IMR-90 (cell line): Measurements from ENCODE around the gene SLC26A11. TPM values are rescaled to one million over a fixed set of nuclear protein-coding genes. Genes with fewer than 3 reads are reported as not detected.

Experiments used
- ATAC-seq: fragments of 200-7000 bp; cut with Tn5 transposase; 2 replicates; pipeline ENCODE4 v1.9.1; 2020; ENCODE audit warnings: low read depth, mild to moderate bottlenecking, moderate library complexity
- BruUV-seq: library from RNA; stranded (reverse); fragments of 400-500 nt; replicated peaks from 2 replicates; lab custom pipeline; 2021; lab: Mats Ljungman, UMichigan
- CTCF ChIA-PET: fragments of 300-600 bp; formaldehyde crosslinking; extraction: SDS; loops from one replicate; lab custom pipeline; 2021; ENCODE audit warnings: antibody characterized with exemption; lab: Yijun Ruan, JAX
- POLR2A ChIA-PET: fragments of 300-600 bp; sonication (Branson Sonifier 250); formaldehyde crosslinking; loops from one replicate; lab custom pipeline; 2022; ENCODE audit warnings: antibody characterized with exemption; ENCODE audit not compliant: unreplicated experiment; lab: Charles Lee
- DNase-seq: peaks from one replicate; pipeline ENCODE4 v3.0.0; 2013
- H2AFZ ChIP-seq: replicated peaks from 2 replicates; pipeline ENCODE3; 2013; ENCODE audit warnings: low read length, mild to moderate bottlenecking; ENCODE audit not compliant: poor library complexity
- H2AK5ac ChIP-seq: 2 replicates; pipeline ENCODE4 v1.6.1; 2013; ENCODE audit warnings: low read depth, low read length, inconsistent platforms
- H2AK9ac ChIP-seq: replicated peaks from 2 replicates; pipeline ENCODE3; 2013; ENCODE audit warnings: mild to moderate bottlenecking, low read depth, low read length, moderate library complexity; ENCODE audit not compliant: poor library complexity
- H2BK120ac ChIP-seq: 2 replicates; pipeline ENCODE4 v1.6.1; 2013; ENCODE audit warnings: low read depth, low read length, inconsistent platforms
- H2BK15ac ChIP-seq: 3 replicates; pipeline ENCODE4 v1.6.1; 2013; ENCODE audit warnings: low read depth, low read length, inconsistent platforms
- H2BK20ac ChIP-seq: 2 replicates; pipeline ENCODE4 v1.6.1; 2013; ENCODE audit warnings: low read depth, mild to moderate bottlenecking, inconsistent platforms, low read length, moderate library complexity
- H2BK5ac ChIP-seq: 2 replicates; pipeline ENCODE4 v1.6.1; 2013; ENCODE audit warnings: mild to moderate bottlenecking, low read depth, low read length, inconsistent platforms; ENCODE audit not compliant: poor library complexity, severe bottlenecking
- H3K14ac ChIP-seq: replicated peaks from 2 replicates; pipeline ENCODE4 v1.6.1; 2013; ENCODE audit warnings: low read depth, low read length, inconsistent platforms
- H3K18ac ChIP-seq: 2 replicates; pipeline ENCODE4 v1.6.1; 2013; ENCODE audit warnings: low read depth, low read length, control low read depth
- H3K23ac ChIP-seq: 2 replicates; pipeline ENCODE4 v1.6.1; 2013; ENCODE audit warnings: low read depth, low read length, inconsistent platforms
- H3K27ac ChIP-seq: 2 replicates; pipeline ENCODE4 v1.5.1; 2013; ENCODE audit warnings: mild to moderate bottlenecking, control low read depth, low read length; ENCODE audit not compliant: insufficient read depth
- H3K27me3 ChIP-seq: 2 replicates; pipeline ENCODE4 v1.6.1; 2013; ENCODE audit warnings: low read length; ENCODE audit not compliant: control insufficient read depth, insufficient read depth
- H3K36me3 ChIP-seq: 2 replicates; pipeline ENCODE4 v1.6.1; 2013; ENCODE audit warnings: low read length, mixed read lengths; ENCODE audit not compliant: control insufficient read depth, insufficient read depth
- H3K4ac ChIP-seq: 2 replicates; pipeline ENCODE4 v1.6.1; 2013; ENCODE audit warnings: low read depth, low read length, inconsistent platforms
- H3K4me1 ChIP-seq: 2 replicates; pipeline ENCODE4 v1.6.1; 2013; ENCODE audit warnings: low read length, mixed read lengths; ENCODE audit not compliant: control insufficient read depth, insufficient read depth
- H3K4me2 ChIP-seq: 2 replicates; pipeline ENCODE4 v1.6.1; 2013; ENCODE audit warnings: low read depth, mild to moderate bottlenecking, control low read depth, low read length, moderate library complexity
- H3K4me3 ChIP-seq: 2 replicates; pipeline ENCODE4 v1.5.1; 2013; ENCODE audit warnings: low read depth, mild to moderate bottlenecking, control low read depth, low read length, moderate library complexity; ENCODE audit not compliant: insufficient read depth
- H3K56ac ChIP-seq: 2 replicates; pipeline ENCODE4 v1.6.1; 2013; ENCODE audit warnings: low read length, inconsistent platforms; ENCODE audit not compliant: insufficient read depth; ENCODE audit errors: extremely low read depth
- H3K79me1 ChIP-seq, 2 experiments: 2 replicates each; pipeline ENCODE4 v1.6.1; 2013; ENCODE audit warnings: low read length in 2 of 2, inconsistent platforms in 1 of 2, low read depth in 1 of 2
- H3K9ac ChIP-seq: 2 replicates; pipeline ENCODE4 v1.6.1; 2013; ENCODE audit warnings: low read depth, low read length, control low read depth
- H3K9me1 ChIP-seq: 2 replicates; pipeline ENCODE4 v1.6.1; 2013; ENCODE audit warnings: low read length, inconsistent platforms; ENCODE audit not compliant: insufficient read depth
- H3K9me3 ChIP-seq: 2 replicates; pipeline ENCODE4 v1.6.1; 2013; ENCODE audit warnings: low read length; ENCODE audit not compliant: control insufficient read depth, insufficient read depth
- H4K20me1 ChIP-seq: 2 replicates; pipeline ENCODE4 v1.6.1; 2013; ENCODE audit warnings: low read length, inconsistent platforms; ENCODE audit not compliant: insufficient read depth
- H4K5ac ChIP-seq: 2 replicates; pipeline ENCODE4 v1.6.1; 2013; ENCODE audit warnings: mild to moderate bottlenecking, low read depth, low read length, control low read depth
- H4K8ac ChIP-seq, 2 experiments: 2 replicates each; pipeline ENCODE4 v1.6.1; 2013; ENCODE audit warnings: low read depth in 2 of 2, low read length in 2 of 2, control low read depth in 1 of 2, inconsistent platforms in 1 of 2
- H4K91ac ChIP-seq: 2 replicates; pipeline ENCODE4 v1.6.1; 2013; ENCODE audit warnings: low read depth, low read length, inconsistent platforms; ENCODE audit not compliant: insufficient read depth
- BHLHE40 ChIP-seq: fragments of 150-350 bp; IDR thresholded peaks from 2 replicates; pipeline ENCODE4 v1.6.1; 2016; ENCODE audit warnings: mild to moderate bottlenecking, low read depth, low read length
- MAFK ChIP-seq: IDR thresholded peaks from 2 replicates; pipeline ENCODE4 v1.6.1; 2012; ENCODE audit warnings: low read depth, low read length, improper control_type of control experiment
- RAD21 ChIP-seq: IDR thresholded peaks from 2 replicates; pipeline ENCODE4 v1.6.1; 2012; ENCODE audit warnings: low read length, improper control_type of control experiment
- RCOR1 ChIP-seq: IDR thresholded peaks from 2 replicates; pipeline ENCODE4 v1.6.1; 2012; ENCODE audit warnings: mild to moderate bottlenecking, low read length, improper control_type of control experiment; ENCODE audit not compliant: insufficient replicate concordance
- SMC3 ChIP-seq: fragments of 150-350 bp; IDR thresholded peaks from 2 replicates; pipeline ENCODE4 v1.6.1; 2016; ENCODE audit warnings: low read depth, mild to moderate bottlenecking, antibody characterized with exemption, low read length, moderate library complexity
- WGBS, 2 experiments: methylation state at CpG; one replicate each; pipeline versions ENCODE4 v1.1.5 to v1.1.7; 2013; ENCODE audit warnings: missing lambda C conversion rate in 2 of 2; ENCODE audit not compliant: insufficient read length in 1 of 2; ENCODE audit errors: extremely low coverage in 2 of 2; 5-methylcytosine and 5-hydroxymethylcytosine counted together
- dilution Hi-C: fragments of 300-500 bp; cut with HindIII; formaldehyde crosslinking; loops from one replicate; pipeline ENCODE4 v1.14.3; 2018; ENCODE audit warnings: low sequenced_read_pairs; ENCODE audit not compliant: unreplicated experiment
- in situ Hi-C: fragments of 300-500 bp; cut with MboI; formaldehyde crosslinking; loops from 3 replicates; pipeline ENCODE4 v1.14.3; 2019; ENCODE audit warnings: low sequenced_read_pairs, inconsistent platforms, mixed read lengths
- intact Hi-C: fragments of 100-400 bp; cut with micrococcal nuclease; formaldehyde crosslinking; loops from 2 replicates; pipeline ENCODE4 v1.10.0; 2022
- polyA plus RNA-seq, 3 experiments: library from polyadenylated mRNA; depleted of rRNA; stranded (reverse); fragments of >200 nt; gene quantifications; 2 replicates each; pipeline ENCODE4 v1.2.3, GENCODE V29; 2012; ENCODE audit warnings: low replicate concordance in 1 of 3
- total RNA-seq: library from RNA; depleted of rRNA; stranded (reverse); fragments of >200 nt; gene quantifications from 2 replicates; pipeline ENCODE4 v1.2.3, GENCODE V29; 2012

Gene SLC26A11
- total and polyA plus RNA-seq, 2 of the 4 experiments (the other 2 are of a cell fraction): 3.2 to 15.6 TPM

DNA sequence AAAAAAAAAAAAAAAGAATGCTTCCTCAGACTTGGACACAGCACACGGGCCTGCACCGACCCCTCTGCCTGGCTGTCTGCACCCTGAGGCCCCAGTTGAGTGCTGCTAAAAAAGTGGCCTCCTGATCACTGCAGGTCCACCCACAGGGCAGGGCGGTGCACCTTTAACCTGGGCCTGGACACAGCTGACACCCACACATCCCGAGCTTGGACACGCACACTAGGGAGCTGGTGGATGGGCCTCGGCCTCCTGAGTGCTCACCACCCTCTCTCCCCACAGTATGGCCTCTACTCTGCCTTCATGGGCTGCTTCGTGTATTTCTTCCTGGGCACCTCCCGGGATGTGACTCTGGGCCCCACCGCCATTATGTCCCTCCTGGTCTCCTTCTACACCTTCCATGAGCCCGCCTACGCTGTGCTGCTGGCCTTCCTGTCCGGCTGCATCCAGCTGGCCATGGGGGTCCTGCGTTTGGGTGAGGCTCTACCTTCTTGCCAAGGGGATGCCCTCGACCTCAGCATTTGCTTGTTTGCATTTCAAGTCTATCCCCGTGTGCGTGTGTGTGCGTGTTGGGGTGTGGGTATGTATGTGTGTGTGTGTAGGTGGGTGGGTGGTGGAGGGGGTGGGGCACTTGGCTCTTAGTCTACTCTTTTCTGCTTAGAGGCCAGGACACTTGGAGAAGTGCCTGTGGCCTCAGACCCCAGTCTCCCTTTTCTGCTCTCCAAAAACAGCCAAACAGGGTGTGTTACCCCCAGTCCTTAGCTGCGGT is 2.3 kb downstream of the SLC26A11 start:
- Histone ChIP-seq H4K91ac (no peak overlapping the region), H3K9ac (no peak overlapping the region), H3K79me1 (peaks cover 11 to 53% of the 10 kb centered on the region in 2 experiments), H3K18ac (no peak overlapping the region), H3K4me1 (peaks cover 6% of the 10 kb centered on the region; the same call in 1 of the 2 replicates), H3K9me1 (peaks cover 20% of the 10 kb centered on the region), H4K20me1 (peaks cover 18% of the 10 kb centered on the region), H3K36me3 (peaks cover 20% of the 10 kb centered on the region), H3K23ac (no peak overlapping the region), H3K14ac (no peak overlapping the region), H4K5ac (no peak overlapping the region), H2BK15ac (no peak overlapping the region), H3K27me3 (no peaks in the 10 kb centered on the region), H2BK20ac (no peak overlapping the region), H2AK9ac (no peak overlapping the region), H3K9me3 (no peaks in the 10 kb centered on the region), H2AK5ac (no peak overlapping the region), H3K4ac (no peak overlapping the region), H3K56ac (no peak overlapping the region), H3K27ac (no peak overlapping the region), H4K8ac (no peak overlapping the region), H3K4me3 (no peak overlapping the region), H2AFZ (no peak overlapping the region), H2BK5ac (no peak overlapping the region), H3K4me2 (no peak overlapping the region), H2BK120ac (no peak overlapping the region)
- no peak for ATAC-seq
- ChIA-PET POLR2A (no interaction called here), CTCF (no interaction called here)
- in situ Hi-C loops (no loop called here), intact Hi-C loops (loop anchor here (5.0 kb wide), 1 partner anchor 40 kb away; the partner anchor contains the start of gene RNF213), dilution Hi-C loops (no loop called here)
- BruUV-seq: no TSS peak
- no peak for DNase-seq
- no peak for TF ChIP-seq BHLHE40
- no peak for TF ChIP-seq MAFK
- TF ChIP-seq RCOR1: no peak
- TF ChIP-seq SMC3: no peak
- TF ChIP-seq RAD21: no peak
- 98% methylated on average over 10 of the region's 18 CpGs; no CpG with 5 or more reads in 1 of the 2 experiments for WGBS, 2 experiments
